Measurements from ENCODE around the gene MYO5B. TPM values are rescaled to one million over a fixed set of nuclear protein-coding genes. Genes with fewer than 3 reads are reported as not detected.

MYO5B gene
- total and polyA plus RNA-seq, 2 of the 4 experiments (the other 2 are of a cell fraction): 0.24 to 0.54 TPM

DNA sequence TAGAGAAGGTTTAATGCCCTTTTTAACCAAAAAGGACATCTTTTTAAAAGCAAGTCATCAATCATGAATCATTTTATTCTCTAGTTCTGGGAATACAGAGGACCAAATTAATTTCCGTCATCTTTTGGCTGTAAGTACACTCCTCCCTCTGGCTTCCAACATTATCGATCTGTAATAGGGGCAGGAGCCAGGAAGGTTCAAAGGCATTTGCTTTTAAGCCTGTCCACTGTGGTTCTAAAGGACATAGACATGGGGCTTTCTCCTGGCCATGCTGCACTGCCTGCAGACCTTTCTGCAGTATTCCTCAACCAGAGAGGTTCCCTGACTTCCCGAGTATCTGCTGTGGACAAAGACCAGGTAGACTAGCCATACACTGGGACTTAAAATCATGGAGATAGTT, 170.5 kb downstream of the MYO5B start:
- ChIA-PET CTCF (no interaction called here), POLR2A (ENCODE audit: unreplicated experiment) (no interaction called here)
- H2AFZ ChIP-seq (replicated peaks; ENCODE audit: low read length, poor library complexity): no peak overlapping the region
- no peaks in the 10 kb centered on the region for H3K9me3 ChIP-seq (ENCODE audit: control insufficient read depth, insufficient read depth, low read length)
- H4K5ac ChIP-seq (ENCODE audit: low read depth, low read length): no peak overlapping the region
- H3K9me1 ChIP-seq (ENCODE audit: insufficient read depth, low read length): no peaks in the 10 kb centered on the region
- H3K4me2 ChIP-seq (ENCODE audit: low read depth, low read length): no peak overlapping the region
- intact Hi-C loops (cut with micrococcal nuclease): no loop called here
- H3K4me1 ChIP-seq (ENCODE audit: control insufficient read depth, insufficient read depth, low read length): no peaks in the 10 kb centered on the region
- no TSS peak for BruUV-seq (replicated peaks)
- H2BK120ac ChIP-seq (ENCODE audit: low read depth, low read length): no peak overlapping the region
- H3K14ac ChIP-seq (replicated peaks; ENCODE audit: low read depth, low read length): no peak overlapping the region
- H3K79me1 ChIP-seq (ENCODE audit: low read depth in 1 of 2, low read length in 2 of 2): no peaks in the 10 kb centered on the region
- no peak overlapping the region for H3K4me3 ChIP-seq (ENCODE audit: insufficient read depth, low read depth, low read length)
- no peak overlapping the region for H2BK20ac ChIP-seq (ENCODE audit: low read depth, low read length)
- no peak overlapping the region for H3K4ac ChIP-seq (ENCODE audit: low read depth, low read length)
- WGBS, 2 experiments (ENCODE audit: extremely low coverage in 2 of 2, insufficient read length in 1 of 2): no CpG with 5 or more reads among the region's 3 CpGs
- H3K23ac ChIP-seq (ENCODE audit: low read depth, low read length): no peak overlapping the region
- H3K9ac ChIP-seq (ENCODE audit: low read depth, low read length): no peak overlapping the region
- no peak overlapping the region for H4K91ac ChIP-seq (ENCODE audit: insufficient read depth, low read depth, low read length)
- H4K8ac ChIP-seq (ENCODE audit: low read depth in 2 of 2, low read length in 2 of 2): no peak overlapping the region
- in situ Hi-C loops (cut with MboI; ENCODE audit: low sequenced_read_pairs): no loop called here
- H2BK5ac ChIP-seq (ENCODE audit: low read depth, low read length, poor library complexity, severe bottlenecking): no peak overlapping the region
- ATAC-seq (ENCODE audit: low read depth) (no peak), DNase-seq (no peak)
- H3K27ac ChIP-seq (ENCODE audit: insufficient read depth, low read length): no peak overlapping the region
- no peak overlapping the region for H3K18ac ChIP-seq (ENCODE audit: low read depth, low read length)
- no peak overlapping the region for H2AK9ac ChIP-seq (replicated peaks; ENCODE audit: low read depth, low read length, poor library complexity)
- H3K36me3 ChIP-seq (ENCODE audit: control insufficient read depth, insufficient read depth, low read length): no peaks in the 10 kb centered on the region
- dilution Hi-C loops (cut with HindIII; ENCODE audit: low sequenced_read_pairs, unreplicated experiment): no loop called here
- H4K20me1 ChIP-seq (ENCODE audit: insufficient read depth, low read length): no peaks in the 10 kb centered on the region
- H2AK5ac ChIP-seq (ENCODE audit: low read depth, low read length): no peak overlapping the region
- H2BK15ac ChIP-seq (ENCODE audit: low read depth, low read length): no peak overlapping the region
- no peak overlapping the region for H3K56ac ChIP-seq (ENCODE audit: extremely low read depth, insufficient read depth, low read length)
- TF ChIP-seq CEBPB (IDR thresholded peaks at IDR 0.05; ENCODE audit: low read depth, low read length): no peak
- no peak for TF ChIP-seq CHD1 (IDR thresholded peaks at IDR 0.05; ENCODE audit: low read depth, low read length)
- TF ChIP-seq MXI1 (IDR thresholded peaks at IDR 0.05; ENCODE audit: borderline replicate concordance, low read depth, low read length): no peak
- TF ChIP-seq USF2 (IDR thresholded peaks at IDR 0.05; ENCODE audit: low read depth, low read length): no peak
- TF ChIP-seq MAZ (IDR thresholded peaks at IDR 0.05; ENCODE audit: borderline replicate concordance, low read depth, low read length): no peak
- no peak for TF ChIP-seq FOS (IDR thresholded peaks at IDR 0.05; ENCODE audit: low read depth, low read length)
- no peak for TF ChIP-seq ELK1 (IDR thresholded peaks at IDR 0.05; ENCODE audit: borderline replicate concordance, low read depth, low read length)
- TF ChIP-seq BHLHE40 (IDR thresholded peaks at IDR 0.05; ENCODE audit: low read depth, low read length): no peak
- no peak for TF ChIP-seq RAD21 (IDR thresholded peaks at IDR 0.05; ENCODE audit: low read length)
- no peak for TF ChIP-seq RFX5 (IDR thresholded peaks at IDR 0.05; ENCODE audit: low read depth, low read length)
- no peak for TF ChIP-seq MAFK (IDR thresholded peaks at IDR 0.05; ENCODE audit: low read depth, low read length)
- no peak for TF ChIP-seq POLR2A (IDR thresholded peaks at IDR 0.05; ENCODE audit: low read depth, low read length)
- H3K27me3 ChIP-seq (ENCODE audit: control insufficient read depth, insufficient read depth, low read length): peaks cover 3% of the 10 kb centered on the region; the same call in 1 of the 2 replicates

All from IMR-90 (cell line).